GM06990 (cell line): ENCODE data around the gene GEMIN5.

Experiments
- DNase-seq: peaks from one replicate; pipeline ENCODE4 v3.0.0-alpha.2; 2011; ENCODE audit not compliant: insufficient read length; ENCODE audit errors: extremely low read depth
- H3K27me3 ChIP-seq: replicated peaks from 2 replicates; pipeline ENCODE4 v1.6.0; 2011; ENCODE audit warnings: low read length; ENCODE audit not compliant: control insufficient read depth, insufficient read depth
- H3K36me3 ChIP-seq: 2 replicates; pipeline ENCODE4 v1.5.1; 2011; ENCODE audit warnings: low read length; ENCODE audit not compliant: control insufficient read depth, insufficient read depth
- H3K4me3 ChIP-seq: replicated peaks from 2 replicates; pipeline ENCODE4 v1.5.1; 2011; ENCODE audit warnings: low read depth, mild to moderate bottlenecking, control low read depth, low read length
- TF ChIP-seq, protein P1 (sequence below): IDR thresholded peaks from 2 replicates; pipeline ENCODE4 v1.5.1; 2011; ENCODE audit warnings: low read length, control low read depth, mild to moderate bottlenecking, inconsistent platforms; ENCODE audit not compliant: insufficient read depth, poor library complexity, severe bottlenecking

Gene GEMIN5

DNA sequence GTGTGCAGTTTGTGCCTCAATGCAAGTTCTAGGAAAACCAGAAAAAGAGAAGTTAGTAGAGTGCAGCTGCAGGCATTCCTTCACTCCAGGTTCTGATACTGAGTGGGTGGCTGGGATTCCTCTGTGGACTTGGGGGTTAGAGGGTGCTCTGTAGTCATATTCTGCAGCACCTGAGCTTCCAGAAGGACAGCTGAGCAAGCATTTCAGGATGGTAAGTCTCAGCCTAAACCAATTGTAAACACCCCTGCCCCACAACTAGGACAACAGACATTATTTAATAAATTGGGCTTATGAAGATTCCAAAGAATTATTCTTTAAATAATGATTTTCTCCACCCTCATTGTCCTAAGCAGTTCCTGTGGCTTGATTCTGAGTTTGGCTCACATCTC, 96.7 kb downstream of the GEMIN5 start:
- Histone ChIP-seq H3K36me3 (no peaks in the 10 kb centered on the region), H3K4me3 (no peak overlapping the region)
- no peak for DNase-seq

DNA sequence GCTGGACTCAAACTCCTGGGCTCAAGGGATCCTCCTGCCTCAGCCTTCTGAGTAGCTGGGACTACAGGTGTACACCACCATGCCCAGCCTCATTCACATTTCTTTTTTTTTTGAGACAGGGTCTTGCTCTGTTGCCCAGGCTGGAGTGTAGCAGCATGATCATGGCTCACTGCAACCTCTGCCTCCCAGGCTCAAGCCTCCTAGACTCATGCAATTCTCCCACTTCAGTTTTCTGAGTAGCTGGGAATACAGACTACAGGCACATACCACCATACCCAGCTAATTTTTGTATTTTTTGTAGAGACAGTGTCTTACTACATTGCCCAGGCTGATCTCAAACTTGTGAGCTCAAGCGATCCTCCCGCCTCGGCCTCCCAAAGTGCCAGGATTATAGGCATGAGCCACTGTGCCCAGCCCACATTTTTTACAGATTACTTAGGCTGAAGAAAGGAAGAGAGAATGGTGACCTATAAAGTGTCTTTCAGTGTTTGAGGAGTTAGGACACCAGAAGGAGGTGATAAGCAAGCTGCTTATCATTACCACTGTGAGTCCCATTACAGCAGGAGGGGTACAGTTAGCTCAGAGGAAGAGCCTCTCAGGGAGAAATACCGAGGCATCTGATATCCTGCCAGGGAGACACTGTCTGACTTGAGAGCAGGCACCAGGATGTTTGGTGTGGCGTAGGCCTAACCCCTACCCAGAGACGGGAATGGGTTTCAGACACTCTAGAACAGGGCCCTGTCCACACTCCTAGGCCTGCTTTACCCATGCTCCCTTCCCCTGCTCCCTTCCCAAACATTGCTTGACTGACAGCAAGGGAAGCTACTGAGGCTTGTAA, 97.4 kb downstream of the GEMIN5 start:
- TF ChIP-seq, protein P1, sequence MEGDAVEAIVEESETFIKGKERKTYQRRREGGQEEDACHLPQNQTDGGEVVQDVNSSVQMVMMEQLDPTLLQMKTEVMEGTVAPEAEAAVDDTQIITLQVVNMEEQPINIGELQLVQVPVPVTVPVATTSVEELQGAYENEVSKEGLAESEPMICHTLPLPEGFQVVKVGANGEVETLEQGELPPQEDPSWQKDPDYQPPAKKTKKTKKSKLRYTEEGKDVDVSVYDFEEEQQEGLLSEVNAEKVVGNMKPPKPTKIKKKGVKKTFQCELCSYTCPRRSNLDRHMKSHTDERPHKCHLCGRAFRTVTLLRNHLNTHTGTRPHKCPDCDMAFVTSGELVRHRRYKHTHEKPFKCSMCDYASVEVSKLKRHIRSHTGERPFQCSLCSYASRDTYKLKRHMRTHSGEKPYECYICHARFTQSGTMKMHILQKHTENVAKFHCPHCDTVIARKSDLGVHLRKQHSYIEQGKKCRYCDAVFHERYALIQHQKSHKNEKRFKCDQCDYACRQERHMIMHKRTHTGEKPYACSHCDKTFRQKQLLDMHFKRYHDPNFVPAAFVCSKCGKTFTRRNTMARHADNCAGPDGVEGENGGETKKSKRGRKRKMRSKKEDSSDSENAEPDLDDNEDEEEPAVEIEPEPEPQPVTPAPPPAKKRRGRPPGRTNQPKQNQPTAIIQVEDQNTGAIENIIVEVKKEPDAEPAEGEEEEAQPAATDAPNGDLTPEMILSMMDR: no peak
- H3K27me3 ChIP-seq: no peaks in the 10 kb centered on the region
- DNase-seq: no peak
- no peaks in the 10 kb centered on the region for H3K36me3 ChIP-seq
- no peak overlapping the region for H3K4me3 ChIP-seq

More for the DNA sequence above, 96.7 kb downstream of the GEMIN5 start:
- H3K27me3 ChIP-seq: no peaks in the 10 kb centered on the region
- TF ChIP-seq, protein P1: no peak
